HepG2 (cell line): ENCODE results near the gene FITM2. TPM values are rescaled to one million over a fixed set of nuclear protein-coding genes. Genes with fewer than 3 reads are reported as not detected.
A peak's percentile ranks its signal among the peaks of the same experiment; 100 is the strongest.

Experiments
- AGO2 ChIP-seq: fragments of 200-400 bp; formaldehyde crosslinking; optimal IDR thresholded peaks from 2 replicates; pipeline ENCODE3; 2017; ENCODE audit warnings: mild to moderate bottlenecking, low read depth, low read length, moderate library complexity
- ATAD3A ChIP-seq: sonication (generic); formaldehyde crosslinking; IDR thresholded peaks from 2 replicates; pipeline ENCODE4 v1.4.0; 2020; ENCODE audit warnings: missing genetic modification reagents
- BCL6 ChIP-seq: IDR thresholded peaks from 2 replicates; pipeline ENCODE4 v1.6.1; 2016; ENCODE audit warnings: missing genetic modification reagents, missing compliant biosample characterization
- GATAD1 ChIP-seq: IDR thresholded peaks from 2 replicates; pipeline ENCODE4 v1.6.1; 2016; ENCODE audit warnings: missing genetic modification reagents, missing compliant biosample characterization
- HMG20B ChIP-seq: conservative IDR thresholded peaks from 2 replicates; pipeline ENCODE4 v1.6.1; 2016; ENCODE audit warnings: missing genetic modification reagents, missing compliant biosample characterization
- MIXL1 ChIP-seq: IDR thresholded peaks from 2 replicates; pipeline ENCODE4 v1.6.1; 2016
- MTA3 ChIP-seq: sonication (generic); formaldehyde crosslinking; IDR thresholded peaks from 2 replicates; pipeline ENCODE4 v1.4.0; 2020; ENCODE audit warnings: missing genetic modification reagents
- RNF219 ChIP-seq: sonication (generic); formaldehyde crosslinking; IDR thresholded peaks from 2 replicates; pipeline ENCODE4 v1.5.0; 2020; ENCODE audit warnings: mild to moderate bottlenecking, missing genetic modification reagents
- SRSF1 ChIP-seq: fragments of 200-400 bp; formaldehyde crosslinking; optimal IDR thresholded peaks from 2 replicates; pipeline ENCODE3; 2017; ENCODE audit warnings: mild to moderate bottlenecking, low read depth, low read length, moderate library complexity
- TP53 ChIP-seq: sonication (generic); formaldehyde crosslinking; conservative IDR thresholded peaks from 2 replicates; pipeline ENCODE4 v1.4.0; 2020; ENCODE audit warnings: missing genetic modification reagents
- U2AF2 ChIP-seq: fragments of 200-400 bp; formaldehyde crosslinking; IDR thresholded peaks from 2 replicates; pipeline ENCODE4 v1.6.1; 2017; ENCODE audit warnings: low read depth, mild to moderate bottlenecking, low read length
- ZBTB42 ChIP-seq: sonication (generic); formaldehyde crosslinking; IDR thresholded peaks from 2 replicates; pipeline ENCODE4 v1.5.0; 2020; ENCODE audit warnings: mild to moderate bottlenecking, missing genetic modification reagents
- ZNF367 ChIP-seq: sonication (generic); formaldehyde crosslinking; IDR thresholded peaks from 2 replicates; pipeline ENCODE4 v1.4.0; 2020; ENCODE audit warnings: missing genetic modification reagents, borderline replicate concordance
- ZNF609 ChIP-seq: sonication (generic); formaldehyde crosslinking; IDR thresholded peaks from 2 replicates; pipeline ENCODE4 v1.4.0; 2020; ENCODE audit warnings: mild to moderate bottlenecking, missing genetic modification reagents, borderline replicate concordance
- ZNF615 ChIP-seq: sonication (generic); formaldehyde crosslinking; IDR thresholded peaks from 2 replicates; pipeline ENCODE4 v1.5.0; 2020; ENCODE audit warnings: mild to moderate bottlenecking, missing genetic modification reagents, borderline replicate concordance
- ZNF710 ChIP-seq: sonication (generic); formaldehyde crosslinking; IDR thresholded peaks from 2 replicates; pipeline ENCODE4 v1.5.0; 2020; ENCODE audit warnings: mild to moderate bottlenecking, missing genetic modification reagents, borderline replicate concordance
- ZSCAN29 ChIP-seq: sonication (generic); formaldehyde crosslinking; conservative IDR thresholded peaks from 2 replicates; pipeline ENCODE4 v1.4.0; 2020; ENCODE audit warnings: mild to moderate bottlenecking, missing genetic modification reagents
- polyA plus RNA-seq, 8 experiments: library from polyadenylated mRNA; depleted of rRNA in 3 of 8; stranded (reverse) in 7 of 8; unstranded in 1 of 8; fragments of >200 nt; fragmentation: Illumina TruSeq in 4 of 8; extraction: Trizol in 4 of 8; gene quantifications; 2 replicates each; pipeline versions ENCODE4 v1.2.1 to v1.2.3, GENCODE V29; 2011 to 2016; ENCODE audit warnings: low read depth in 4 of 8, missing spikeins in 1 of 8, mixed read lengths in 1 of 8; ENCODE audit not compliant: insufficient read depth in 1 of 8
- total RNA-seq, 5 experiments: library from RNA; depleted of rRNA; stranded (reverse); fragments of >200 nt; fragmentation: Illumina TruSeq; extraction: Trizol; gene quantifications; 2 replicates each; pipeline ENCODE4 v1.2.3, GENCODE V29; 2016; ENCODE audit warnings: low read depth in 1 of 5
- TF ChIP-seq, protein P1 (sequence below): sonication (generic); IDR thresholded peaks from 2 replicates; pipeline ENCODE4 v1.6.1; 2016; ENCODE audit warnings: low read depth, borderline replicate concordance
- TF ChIP-seq, protein P2 (sequence below): sonication (generic); formaldehyde crosslinking; IDR thresholded peaks from 2 replicates; pipeline ENCODE4 v1.8.1; 2023; ENCODE audit warnings: missing genetic modification reagents, mild to moderate bottlenecking, borderline replicate concordance

The FITM2 gene
- total and polyA plus RNA-seq, 2 of the 13 experiments (the other 11 are each of a cell fraction or from before 2014, with no cell fraction given), result 9.6 to 24.5 TPM

DNA sequence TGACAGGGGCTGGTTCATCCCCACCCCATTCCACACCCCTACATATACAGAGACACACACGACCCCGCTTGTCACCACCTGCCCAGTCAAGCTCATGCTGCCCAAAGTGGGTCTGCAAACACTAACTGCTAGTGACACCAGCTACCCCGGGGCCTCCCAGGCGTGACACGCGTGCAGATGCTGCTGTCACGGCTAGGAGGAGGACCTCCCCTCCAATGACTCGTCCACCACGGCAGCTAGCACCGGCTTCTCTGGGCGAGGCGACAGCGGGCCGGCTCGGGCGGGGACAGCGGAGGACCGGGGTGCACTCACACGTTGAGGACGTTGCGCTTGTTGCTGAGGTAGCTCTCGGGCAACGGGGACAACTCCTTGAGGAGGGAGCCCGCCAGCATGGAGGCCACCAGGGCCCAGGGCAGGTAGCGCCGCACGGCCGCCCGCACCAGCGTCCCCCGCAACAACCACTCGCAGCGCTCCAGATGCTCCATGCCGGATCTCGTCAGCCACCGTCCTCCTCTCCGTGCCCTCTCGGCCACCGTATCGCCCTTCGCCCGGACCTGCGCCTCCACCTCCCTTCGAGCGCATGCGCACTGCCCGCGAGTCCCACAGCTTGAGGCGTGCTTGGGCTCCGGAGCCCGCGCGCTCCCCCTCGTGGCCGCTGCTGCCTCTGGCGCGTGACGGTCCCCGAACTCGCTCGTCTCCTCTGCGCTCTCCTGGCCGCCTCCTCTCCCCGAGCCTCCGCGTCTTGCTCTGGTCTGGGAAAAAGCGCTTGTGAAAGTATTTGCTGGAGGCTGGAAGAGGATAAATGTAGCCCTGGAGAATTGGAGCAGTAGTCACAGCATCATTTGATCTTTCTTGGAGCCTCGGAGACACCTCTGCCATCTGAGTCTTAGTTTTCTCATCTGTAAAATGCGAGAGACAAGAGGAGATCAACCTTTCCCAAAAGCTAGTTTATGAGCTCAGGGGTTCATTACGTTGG is at the start of gene FITM2 (continued):
- TF ChIP-seq ZSCAN29 (CRISPR knock-in tag), result peak; percentile 94
- TF ChIP-seq AGO2, result peak; percentile 77
- TF ChIP-seq ZBTB42 (CRISPR knock-in tag), result no peak
- peak; percentile 95 for TF ChIP-seq GATAD1
- peak; percentile 83 for TF ChIP-seq ZNF710
- no peak for TF ChIP-seq U2AF2
- peak; percentile 88 for TF ChIP-seq SRSF1
- TF ChIP-seq ZNF367 (CRISPR knock-in tag), result peak; percentile 91; the same call in 1 of the 2 replicates
- TF ChIP-seq ZNF615 (CRISPR knock-in tag), result no peak
- peak; percentile 88; the same call in 1 of the 2 replicates for TF ChIP-seq TP53 (CRISPR knock-in tag)
- TF ChIP-seq RNF219 (CRISPR knock-in tag), result no peak
- no peak for TF ChIP-seq ATAD3A (CRISPR knock-in tag)
- TF ChIP-seq BCL6, result peak; percentile 77
- TF ChIP-seq MTA3 (CRISPR knock-in tag), result no peak
- TF ChIP-seq, protein P1, sequence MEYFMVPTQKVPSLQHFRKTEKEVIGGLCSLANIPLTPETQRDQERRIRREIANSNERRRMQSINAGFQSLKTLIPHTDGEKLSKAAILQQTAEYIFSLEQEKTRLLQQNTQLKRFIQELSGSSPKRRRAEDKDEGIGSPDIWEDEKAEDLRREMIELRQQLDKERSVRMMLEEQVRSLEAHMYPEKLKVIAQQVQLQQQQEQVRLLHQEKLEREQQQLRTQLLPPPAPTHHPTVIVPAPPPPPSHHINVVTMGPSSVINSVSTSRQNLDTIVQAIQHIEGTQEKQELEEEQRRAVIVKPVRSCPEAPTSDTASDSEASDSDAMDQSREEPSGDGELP, result 0 out of 2 replicates have a peak, but pooled peaks have one; percentile 72
- peak; percentile 87 for TF ChIP-seq ZNF609
- no peak for TF ChIP-seq HMG20B (CRISPR knock-in tag)
- TF ChIP-seq, protein P2, sequence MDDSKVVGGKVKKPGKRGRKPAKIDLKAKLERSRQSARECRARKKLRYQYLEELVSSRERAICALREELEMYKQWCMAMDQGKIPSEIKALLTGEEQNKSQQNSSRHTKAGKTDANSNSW (CRISPR knock-in tag), result no peak
- peak; percentile 87 for TF ChIP-seq MIXL1 (CRISPR knock-in tag)
